ENCODE data around the gene DUSP14. TPM values are rescaled to one million over a fixed set of nuclear protein-coding genes. Genes with fewer than 3 reads are reported as not detected.
A peak's percentile ranks its signal among the peaks of the same experiment; 100 is the strongest.
"Not testable (repeated sequence)": the region's sequence is repeated elsewhere in the genome, so short reads cannot be mapped to it uniquely, and the experiment has no call there.

Gene DUSP14
- total RNA-seq, 4 donors from 2014 or later: 52.7 to 74.5 (median 59.0) TPM

- H3K27me3 ChIP-seq: no peaks in the 10 kb centered on the region
- peaks cover 0 to 5% of the 10 kb centered on the region in 2 donors for H3K36me3 ChIP-seq
- peak overlapping the region; percentile 92 to 97 (median 93) for H3K27ac ChIP-seq
- H3K4me3 ChIP-seq (replicated peaks in 1 of 3): no peak overlapping the region
- WGBS, 2 donors: 36 to 55% methylated on average over 6 of the region's 6 CpGs
- intact Hi-C loops (cut with DNase I): loop anchor here (5.0 kb wide), 1 partner anchor 37 kb away; the partner anchor contains the start of gene DUSP14
- no peaks in the 10 kb centered on the region for H3K9me3 ChIP-seq
- peaks cover 63 to 73% of the 10 kb centered on the region in 2 donors for H3K4me1 ChIP-seq
- peak; percentile 66 to 69 for DNase-seq
- TF ChIP-seq POLR2A (IDR thresholded peaks at IDR 0.05) (peak in 1 of 2 donors; percentile 78), CTCF (IDR thresholded peaks at IDR 0.05) (no peak)
These were observed 39.6 kb upstream of the DUSP14 start for GRCh38 chr17:37450112-37450511.

- H3K27ac ChIP-seq; H3K9me3 ChIP-seq; intact Hi-C loops (cut with DNase I); DNase-seq; H3K36me3 ChIP-seq; H3K27me3 ChIP-seq; H3K4me3 ChIP-seq (replicated peaks in 1 of 3): not testable (repeated sequence)
- WGBS, 2 donors: 88 to 96% methylated on average over 3 of the region's 3 CpGs
- peaks cover 10 to 17% of the 10 kb centered on the region in 2 donors for H3K4me1 ChIP-seq
These were observed 31.9 kb upstream of the DUSP14 start for GRCh38 chr17:37457801-37458200.

- WGBS, 2 donors: 94 to 99% methylated on average over 3 of the region's 3 CpGs
- Histone ChIP-seq H3K27ac (no peak overlapping the region), H3K27me3 (no peaks in the 10 kb centered on the region), H3K4me1 (peaks cover 4 to 13% of the 10 kb centered on the region in 2 donors), H3K4me3 (replicated peaks in 1 of 3) (no peak overlapping the region), H3K36me3 (no peaks in the 10 kb centered on the region), H3K9me3 (no peaks in the 10 kb centered on the region)
- intact Hi-C loops (cut with DNase I): no loop called here
- no peak for TF ChIP-seq POLR2A (IDR thresholded peaks at IDR 0.05)
- no peak for DNase-seq
These were observed 30.9 kb upstream of the DUSP14 start for GRCh38 chr17:37458805-37459204.

GRCh38 chr17:37461668-37462067, 28.0 kb upstream of the DUSP14 start:
- intact Hi-C loops (cut with DNase I): no loop called here
- Histone ChIP-seq H3K4me1 (no peaks in the 10 kb centered on the region), H3K4me3 (replicated peaks in 1 of 3) (no peak overlapping the region), H3K9me3 (no peaks in the 10 kb centered on the region), H3K36me3 (no peaks in the 10 kb centered on the region), H3K27me3 (no peaks in the 10 kb centered on the region), H3K27ac (peak overlapping the region in 1 of 3 donors; percentile 7)
- DNase-seq: no peak
- WGBS, 2 donors: 85 to 94% methylated on average over 3 of the region's 3 CpGs
- TF ChIP-seq CTCF (IDR thresholded peaks at IDR 0.05) (no peak), POLR2A (IDR thresholded peaks at IDR 0.05) (no peak)

GRCh38 chr17:37462492-37462891, 27.2 kb upstream of the DUSP14 start:
- WGBS, 2 donors: 97 to 98% methylated on average over 5 of the region's 5 CpGs
- no peak for TF ChIP-seq POLR2A (IDR thresholded peaks at IDR 0.05)
- TF ChIP-seq CTCF (IDR thresholded peaks at IDR 0.05): no peak
- intact Hi-C loops (cut with DNase I): no loop called here

GRCh38 chr17:37463039-37463438, 26.7 kb upstream of the DUSP14 start:
- Histone ChIP-seq H3K27ac (no peak overlapping the region), H3K4me3 (replicated peaks in 1 of 3) (no peak overlapping the region), H3K4me1 (no peaks in the 10 kb centered on the region), H3K9me3 (no peaks in the 10 kb centered on the region), H3K36me3 (peaks cover 0 to under 1% of the 10 kb centered on the region in 2 donors), H3K27me3 (no peaks in the 10 kb centered on the region)
- no peak for DNase-seq
- 95 to 96% methylated on average over 3 of the region's 3 CpGs for WGBS, 2 donors
- intact Hi-C loops (cut with DNase I): no loop called here
- TF ChIP-seq CTCF (IDR thresholded peaks at IDR 0.05) (no peak), POLR2A (IDR thresholded peaks at IDR 0.05) (no peak)

More at GRCh38 chr17:37462492-37462891, 27.2 kb upstream of the DUSP14 start:
- DNase-seq: no peak
- Histone ChIP-seq H3K27ac (no peak overlapping the region), H3K4me3 (replicated peaks in 1 of 3) (no peak overlapping the region), H3K27me3 (no peaks in the 10 kb centered on the region), H3K36me3 (no peaks in the 10 kb centered on the region), H3K4me1 (no peaks in the 10 kb centered on the region), H3K9me3 (no peaks in the 10 kb centered on the region)
